ENCODE results near the gene GTF3A. TPM values are rescaled to one million over a fixed set of nuclear protein-coding genes. Genes with fewer than 3 reads are reported as not detected.

The GTF3A gene
- total RNA-seq: 77.1 and 137 TPM in 2 replicates

GRCh38 chr13:27424246-27425157 lies at the start of gene GTF3A:
Gene GTF3A (plus strand): TSS chr13:27424619.

GRCh38 chr13:27449936-27450828 lies 25.8 kb downstream of the GTF3A start, which contains the start of gene MTIF3:
Gene MTIF3 (minus strand): TSS chr13:27450564. CDS start chr13:27440448, 10,116 bp downstream.

Other genes with a start within 250 kb of the GTF3A start
- gene RPL21, start 173.1 kb upstream of the GTF3A start, total RNA-seq: 1,228 and 1,673 TPM in 2 replicates
- gene RASL11A, start 153.8 kb upstream of the GTF3A start, total RNA-seq: 4.1 and 116 TPM in 2 replicates
- gene MTIF3, start 25.9 kb downstream of the GTF3A start, total RNA-seq: 38.0 and 48.5 TPM in 2 replicates
- 4.1 and 5.0 TPM in 2 replicates for gene LNX2, start 195.9 kb downstream of the GTF3A start, total RNA-seq
- gene POLR1D, start 197.3 kb downstream of the GTF3A start, total RNA-seq: 92.8 and 178 TPM in 2 replicates